C1 segment of cervical spinal cord (tissue), 14 donors: ENCODE data around the gene ANKRD1.

ENCODE experiments used
- DNase-seq, 14 donors: peaks; one replicate each; lab custom pipeline; 2025; lab: John Stamatoyannopoulos, UW

Gene ANKRD1

DNA sequence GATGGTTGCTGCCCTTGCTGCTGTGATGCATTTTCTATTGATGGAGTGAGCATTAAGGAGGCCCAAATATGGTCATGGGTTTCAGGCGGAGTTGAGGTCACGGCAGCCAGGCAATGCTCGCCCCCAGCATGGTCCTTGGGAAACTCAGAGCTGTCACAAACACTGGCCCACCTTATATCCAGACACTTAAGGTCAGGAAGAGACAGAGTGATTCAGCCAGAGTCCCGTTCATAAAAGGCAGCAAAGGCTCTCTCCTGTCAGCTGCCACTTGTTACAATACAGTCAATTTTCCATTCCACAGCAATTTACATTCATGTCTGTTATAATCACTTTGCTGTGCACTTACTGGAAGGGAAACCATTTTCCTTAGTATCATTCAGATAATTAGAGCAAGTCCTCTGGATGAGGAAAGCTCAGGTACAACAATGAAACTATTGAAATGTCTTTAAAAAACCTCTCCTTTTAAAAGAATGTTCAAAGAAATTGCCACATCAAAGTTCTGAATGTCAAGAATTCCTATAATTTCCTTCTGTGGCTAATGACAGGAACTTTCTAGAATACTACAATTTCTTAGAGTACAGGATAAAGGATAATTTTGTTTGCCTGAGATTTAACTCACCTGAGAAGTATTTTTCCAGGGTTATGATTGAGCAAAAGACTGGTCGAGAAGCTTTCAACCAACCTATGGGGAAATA is 14.8 kb upstream of the ANKRD1 start:
- DNase-seq: no peak

DNA sequence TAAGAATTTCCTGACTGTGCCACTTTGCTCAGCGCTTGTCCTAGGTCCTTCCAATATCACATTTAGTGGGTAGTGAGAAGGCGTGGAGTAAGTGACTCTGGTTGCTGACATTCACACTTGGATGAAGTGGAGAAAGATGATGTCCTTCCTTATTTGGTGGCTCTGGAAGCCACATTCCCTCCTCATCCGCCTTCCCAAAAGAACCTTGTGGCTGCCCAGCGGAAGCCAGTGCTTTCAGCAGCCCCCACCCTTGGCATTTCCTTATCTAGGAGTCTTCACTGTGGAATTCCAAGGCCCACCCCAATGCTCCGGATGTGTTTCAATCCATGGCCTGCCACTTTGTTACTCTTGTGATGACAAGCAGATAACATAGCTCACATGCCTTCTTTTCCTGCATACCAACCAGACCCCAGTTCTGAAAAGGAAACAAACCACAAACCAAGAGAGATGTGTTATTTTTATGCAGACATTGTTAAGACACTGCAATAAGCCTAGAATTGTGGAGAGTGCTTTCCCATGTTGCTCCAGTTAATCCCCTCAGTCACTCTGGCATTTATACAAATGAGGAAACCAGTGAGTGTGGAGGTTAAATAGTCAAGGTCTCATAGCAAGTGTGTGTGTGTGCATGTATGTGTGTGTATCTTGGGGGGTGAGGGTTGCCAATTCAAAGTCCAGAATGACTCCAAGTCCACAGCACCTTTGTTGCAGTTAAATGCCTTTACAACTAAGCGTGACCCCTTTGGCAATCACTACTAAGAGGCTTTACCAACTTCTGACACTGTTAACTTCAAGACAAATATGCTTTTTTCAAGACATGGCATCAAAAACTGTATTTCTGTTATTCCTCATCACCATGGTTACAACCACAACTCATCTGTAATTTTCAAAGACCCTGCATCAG is 10.3 kb upstream of the ANKRD1 start:
- DNase-seq: no peak

GRCh38 chr10:90930070-90930837 is 9.4 kb upstream of the ANKRD1 start:
- no peak for DNase-seq

- no peak for DNase-seq
Measured at GRCh38 chr10:90929179-90929578, 8.3 kb upstream of the ANKRD1 start.

GRCh38 chr10:90927293-90927692 is 6.4 kb upstream of the ANKRD1 start:
- no peak for DNase-seq

DNA sequence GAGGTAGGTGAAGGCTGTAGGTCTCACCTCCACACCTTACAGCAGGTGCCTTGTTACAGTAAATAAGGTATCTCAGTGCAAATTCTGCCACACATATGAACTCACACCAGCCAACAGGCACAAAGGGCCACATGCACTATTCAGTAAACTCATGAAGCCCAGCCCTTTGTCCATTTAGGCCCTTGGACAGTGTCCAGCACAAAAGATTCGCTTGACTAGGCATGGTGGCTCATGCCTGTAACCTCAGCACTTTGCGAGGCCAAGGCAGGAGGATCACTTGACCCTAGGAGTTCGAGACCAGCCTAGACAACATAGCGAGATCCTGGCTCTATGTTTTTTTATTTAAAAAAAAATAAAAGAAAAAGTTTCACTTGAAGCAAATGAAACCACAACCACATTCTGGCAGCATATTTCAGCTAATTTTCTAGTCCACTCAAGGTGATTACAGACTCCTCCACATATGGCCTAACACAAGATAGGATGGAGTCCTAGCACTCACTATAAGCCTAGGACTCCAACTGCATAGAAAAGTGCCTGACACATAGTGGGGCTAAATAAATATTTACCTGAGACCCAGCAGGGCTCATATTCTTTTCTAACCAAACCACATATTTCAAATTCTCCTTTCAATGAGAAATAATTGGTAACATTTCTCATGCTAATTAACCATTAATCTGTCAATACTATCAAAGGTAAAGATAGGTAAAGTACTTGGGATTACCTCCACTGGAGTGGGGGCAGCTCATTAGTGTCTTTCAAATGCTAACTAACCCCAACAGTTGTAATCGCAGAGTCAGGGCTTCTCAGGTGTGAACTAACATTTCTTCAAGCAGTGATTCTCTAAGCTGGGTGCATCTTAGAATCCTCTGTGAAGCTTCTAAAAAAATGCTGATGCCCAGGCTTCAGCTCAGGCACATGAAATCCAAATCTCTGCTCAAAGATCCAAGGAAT is 4.5 kb upstream of the ANKRD1 start:
- no peak for DNase-seq

DNA sequence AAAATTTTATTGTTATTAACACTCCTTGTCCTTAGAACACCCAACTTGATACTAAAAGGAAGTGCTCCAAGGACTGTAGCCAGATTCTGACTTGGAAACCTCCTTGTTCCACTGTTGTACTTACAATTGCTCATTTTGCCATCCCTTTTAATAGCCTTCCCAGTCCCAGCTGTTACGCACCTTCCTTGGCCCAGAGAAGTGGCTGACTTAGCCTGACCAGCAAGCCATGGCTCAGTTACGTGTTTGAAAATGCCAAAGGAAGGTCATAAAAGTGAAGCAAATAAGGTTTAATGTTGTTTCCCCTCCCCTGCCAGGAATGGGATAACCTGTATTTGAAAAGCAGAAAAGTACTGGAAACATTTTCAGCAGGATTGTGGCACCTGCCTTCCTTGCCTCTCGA is 3.7 kb upstream of the ANKRD1 start:
- DNase-seq: no peak

GRCh38 chr10:90923111-90923731 is 2.3 kb upstream of the ANKRD1 start:
- DNase-seq: no peak

- no peak for DNase-seq
Measured at GRCh38 chr10:90921906-90922305, 1.0 kb upstream of the ANKRD1 start.

GRCh38 chr10:90919683-90920574 is 958 bp downstream of the ANKRD1 start:
- no peak for DNase-seq

DNA sequence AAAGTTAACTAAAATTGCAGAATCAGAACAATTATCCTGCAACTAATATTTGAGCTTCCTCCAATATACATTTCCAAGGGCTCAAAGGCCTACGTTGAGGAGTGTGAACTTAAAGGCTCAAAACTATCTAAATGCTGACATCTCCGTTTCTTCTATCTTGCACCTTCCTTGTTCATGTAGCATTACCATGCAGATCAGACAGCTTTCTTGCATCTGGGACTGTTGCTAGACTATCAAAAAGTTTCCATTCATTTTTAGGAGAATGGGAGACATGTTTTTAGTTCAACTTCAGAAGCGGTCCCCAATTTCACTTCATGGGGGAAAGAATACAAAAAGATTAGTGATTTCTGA is 2.9 kb downstream of the ANKRD1 start:
- no peak for DNase-seq

DNA sequence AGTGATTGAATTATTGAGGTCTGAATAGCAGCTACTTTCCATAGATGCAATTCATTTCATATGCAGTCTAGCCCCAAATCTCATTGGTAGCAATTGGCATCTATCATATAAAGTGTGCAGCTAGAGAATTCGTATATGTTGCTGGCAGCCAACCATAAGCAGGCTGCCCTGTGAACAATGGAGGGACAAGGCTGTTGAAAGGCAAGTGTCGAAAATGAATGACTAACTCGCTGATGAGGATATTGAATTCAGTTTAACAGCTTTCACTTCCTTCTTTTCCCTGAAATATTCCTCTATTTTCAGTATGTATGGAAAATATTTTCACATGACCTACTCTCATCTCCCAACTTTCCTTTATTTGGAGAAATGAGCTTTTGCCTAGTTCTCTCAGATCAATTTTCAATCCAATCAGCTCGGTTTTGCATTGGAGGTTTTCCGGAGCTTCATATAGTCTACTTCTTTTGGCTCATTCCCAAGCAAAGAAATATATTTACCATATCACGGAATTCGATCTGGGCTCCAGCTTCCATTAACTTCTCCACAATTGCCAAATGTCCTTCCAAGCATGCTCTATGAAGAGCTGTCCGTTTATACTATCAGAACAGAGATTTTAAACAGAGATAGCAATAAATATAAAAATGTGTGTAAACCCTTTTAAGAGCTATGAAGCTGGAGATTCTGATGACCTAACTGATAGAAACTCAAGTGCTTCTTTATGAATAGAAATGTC is 3.5 kb downstream of the ANKRD1 start:
- DNase-seq: no peak

GRCh38 chr10:90916392-90917237 is 4.3 kb downstream of the ANKRD1 start:
- no peak for DNase-seq

DNA sequence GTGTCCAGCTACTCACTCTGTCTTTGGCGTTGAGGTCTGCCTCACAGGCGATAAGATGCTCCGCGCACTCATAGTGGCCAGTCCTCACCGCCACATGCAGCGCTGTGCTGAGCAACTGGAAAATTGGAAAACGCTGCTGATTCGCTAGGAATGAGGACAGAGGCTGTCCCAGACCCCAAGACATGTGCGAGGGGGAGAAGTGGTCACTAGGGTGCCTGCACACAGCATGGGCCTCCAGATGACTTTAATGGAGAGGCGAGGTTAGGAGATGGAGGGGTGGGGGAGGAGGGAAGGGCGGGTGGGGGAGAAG is 5.2 kb downstream of the ANKRD1 start:
- no peak for DNase-seq

- no peak for DNase-seq
Measured at GRCh38 chr10:90914992-90915765, 5.7 kb downstream of the ANKRD1 start.

DNA sequence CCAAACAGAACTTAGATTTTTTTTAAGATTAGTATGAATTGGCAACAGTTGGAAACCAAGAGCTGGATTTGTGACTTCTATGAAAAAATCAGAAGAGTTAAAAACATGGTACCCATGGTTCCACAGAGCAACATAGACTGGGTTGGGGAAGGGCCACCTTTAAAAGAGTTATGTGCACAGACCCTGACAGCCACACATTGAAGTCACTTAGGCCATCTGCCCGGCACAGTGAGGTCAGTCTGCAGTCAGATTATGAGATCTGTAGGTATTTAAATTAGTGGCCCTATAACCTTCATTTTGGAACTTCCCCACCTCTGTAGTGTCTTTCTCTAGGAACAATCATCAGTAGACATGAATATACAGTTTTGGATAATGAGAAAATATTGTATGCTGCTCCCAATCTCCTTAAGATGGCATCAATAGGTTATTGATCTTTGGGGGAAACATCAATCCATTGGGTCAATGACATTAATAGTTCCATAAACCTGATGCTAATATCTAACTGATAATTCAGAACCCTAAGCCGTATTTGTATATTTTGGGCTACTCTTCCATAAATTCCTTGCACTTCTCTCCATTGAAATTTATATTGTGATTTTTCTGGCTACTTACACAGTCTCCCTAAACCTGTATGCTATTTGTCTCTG is 7.0 kb downstream of the ANKRD1 start:
- no peak for DNase-seq
